ENCODE measurements around the gene GOLGA8B.
"Not testable (repeated sequence)": the region's sequence is repeated elsewhere in the genome, so short reads cannot be mapped to it uniquely, and the experiment has no call there.

Gene GOLGA8B

GRCh38 chr15:34583399-34584329, at the start of gene GOLGA8B:
TSS of gene GOLGA8B (minus strand) at chr15:34583651. CDS start at chr15:34535912, 47,739 bp downstream.
- no peak for DNase-seq

- DNase-seq, result not testable (repeated sequence)
Observed at GRCh38 chr15:34633165-34633564, 49.7 kb upstream of the GOLGA8B start.

GRCh38 chr15:34628577-34629152, 45.2 kb upstream of the GOLGA8B start:
- no peak for DNase-seq

GRCh38 chr15:34625007-34625406, 41.6 kb upstream of the GOLGA8B start:
- no peak for DNase-seq

GRCh38 chr15:34621675-34622074, 38.2 kb upstream of the GOLGA8B start:
- DNase-seq, result no peak

GRCh38 chr15:34620814-34621213, 37.4 kb upstream of the GOLGA8B start:
- DNase-seq, result no peak

GRCh38 chr15:34620142-34620541, 36.7 kb upstream of the GOLGA8B start:
- DNase-seq, result no peak

GRCh38 chr15:34619151-34619550, 35.7 kb upstream of the GOLGA8B start:
- DNase-seq, result no peak

- DNase-seq, result no peak
Observed at GRCh38 chr15:34618073-34618472, 34.6 kb upstream of the GOLGA8B start.

- no peak for DNase-seq
Observed at GRCh38 chr15:34616613-34617012, 33.2 kb upstream of the GOLGA8B start.

- DNase-seq, result no peak
Observed at GRCh38 chr15:34613997-34614396, 30.5 kb upstream of the GOLGA8B start.

- DNase-seq, result no peak
Observed at GRCh38 chr15:34613301-34613700, 29.9 kb upstream of the GOLGA8B start.

GRCh38 chr15:34610354-34610753, 26.9 kb upstream of the GOLGA8B start:
- no peak for DNase-seq

- DNase-seq, result no peak
Observed at GRCh38 chr15:34609102-34610057, 25.9 kb upstream of the GOLGA8B start.

GRCh38 chr15:34608517-34608916, 25.1 kb upstream of the GOLGA8B start:
- no peak for DNase-seq

GRCh38 chr15:34607832-34608231, 24.4 kb upstream of the GOLGA8B start:
- DNase-seq, result no peak

- DNase-seq, result no peak
Observed at GRCh38 chr15:34606545-34606944, 23.1 kb upstream of the GOLGA8B start.

GRCh38 chr15:34606131-34606530, 22.7 kb upstream of the GOLGA8B start:
- DNase-seq, result no peak

- DNase-seq, result no peak
Observed at GRCh38 chr15:34603095-34603494, 19.6 kb upstream of the GOLGA8B start.

- DNase-seq, result no peak
Observed at GRCh38 chr15:34600923-34601322, 17.5 kb upstream of the GOLGA8B start.

GRCh38 chr15:34598799-34599585, 15.5 kb upstream of the GOLGA8B start:
- DNase-seq, result no peak

GRCh38 chr15:34597316-34597715, 13.9 kb upstream of the GOLGA8B start:
- DNase-seq, result no peak

Measured in bone marrow (tissue), 2 donors.